ENCODE data around the gene MDGA2.

DNA sequence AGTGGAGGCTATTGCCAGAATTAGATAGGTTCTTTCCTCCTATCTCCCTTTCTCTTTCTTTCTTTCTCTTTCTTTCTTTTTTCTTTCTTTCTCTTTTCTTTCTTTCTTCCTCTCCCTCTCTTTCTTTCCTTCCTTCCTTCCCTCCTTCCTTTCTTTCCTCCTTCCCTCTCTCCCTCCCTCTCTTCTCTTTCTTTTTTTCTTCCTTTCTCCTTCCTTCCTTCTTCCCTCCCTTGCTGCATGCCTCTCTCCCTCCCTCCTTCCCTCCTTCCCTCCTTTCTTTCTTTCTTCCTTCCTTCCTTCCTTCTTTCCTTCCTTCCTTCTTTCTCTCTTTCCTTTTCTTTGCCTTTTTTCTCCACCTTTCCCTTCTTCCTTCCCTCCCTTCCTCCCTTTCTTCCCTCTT, 16.4 kb upstream of the MDGA2 start:
- TF ChIP-seq, protein P1, sequence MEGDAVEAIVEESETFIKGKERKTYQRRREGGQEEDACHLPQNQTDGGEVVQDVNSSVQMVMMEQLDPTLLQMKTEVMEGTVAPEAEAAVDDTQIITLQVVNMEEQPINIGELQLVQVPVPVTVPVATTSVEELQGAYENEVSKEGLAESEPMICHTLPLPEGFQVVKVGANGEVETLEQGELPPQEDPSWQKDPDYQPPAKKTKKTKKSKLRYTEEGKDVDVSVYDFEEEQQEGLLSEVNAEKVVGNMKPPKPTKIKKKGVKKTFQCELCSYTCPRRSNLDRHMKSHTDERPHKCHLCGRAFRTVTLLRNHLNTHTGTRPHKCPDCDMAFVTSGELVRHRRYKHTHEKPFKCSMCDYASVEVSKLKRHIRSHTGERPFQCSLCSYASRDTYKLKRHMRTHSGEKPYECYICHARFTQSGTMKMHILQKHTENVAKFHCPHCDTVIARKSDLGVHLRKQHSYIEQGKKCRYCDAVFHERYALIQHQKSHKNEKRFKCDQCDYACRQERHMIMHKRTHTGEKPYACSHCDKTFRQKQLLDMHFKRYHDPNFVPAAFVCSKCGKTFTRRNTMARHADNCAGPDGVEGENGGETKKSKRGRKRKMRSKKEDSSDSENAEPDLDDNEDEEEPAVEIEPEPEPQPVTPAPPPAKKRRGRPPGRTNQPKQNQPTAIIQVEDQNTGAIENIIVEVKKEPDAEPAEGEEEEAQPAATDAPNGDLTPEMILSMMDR (IDR thresholded peaks at IDR 0.05), result no peak
- TF ChIP-seq ZFX (IDR thresholded peaks at IDR 0.05; ENCODE audit: borderline replicate concordance), result no peak
